Left colon (tissue), 2 donors: ENCODE data around the gene LAS1L. TPM values are rescaled to one million over a fixed set of nuclear protein-coding genes. Genes with fewer than 3 reads are reported as not detected.
"Not testable (repeated sequence)": the region's sequence is repeated elsewhere in the genome, so short reads cannot be mapped to it uniquely, and the experiment has no call there.

Experiments
- ATAC-seq: fragments of 200-7000 bp; cut with Tn5 transposase; one replicate; pipeline ENCODE4 v1.9.1; 2020; ENCODE audit warnings: mild to moderate bottlenecking, moderate library complexity
- DNase-seq, 2 donors: peaks; one replicate each; pipeline ENCODE4 v3.0.0-alpha.2; 2020
- intact Hi-C, 2 donors: fragments of 100-400 bp; cut with DNase I in 1 of 2; cut with micrococcal nuclease in 1 of 2; formaldehyde crosslinking; loops; one replicate each; pipeline versions ENCODE4 v1.11.2 to v1.14.0; 2022; cut with DNase I, micrococcal nuclease
- total RNA-seq, 2 donors: library from RNA; stranded (reverse); fragmentation: NEBNext Ultra II Directional; extraction: Animal tissue kit (Norgen Biotek cat#: 25700); gene quantifications; one replicate each; pipeline ENCODE4 v1.2.1, GENCODE V29; 2021
- donor health status: DM: no; HTN: no; CAD: no.
- donor health status: DM: yes; HTN: yes; CAD: no.

The LAS1L gene
- total RNA-seq, 2 donors from 2014 or later, result 13.8 to 17.3 TPM

DNA sequence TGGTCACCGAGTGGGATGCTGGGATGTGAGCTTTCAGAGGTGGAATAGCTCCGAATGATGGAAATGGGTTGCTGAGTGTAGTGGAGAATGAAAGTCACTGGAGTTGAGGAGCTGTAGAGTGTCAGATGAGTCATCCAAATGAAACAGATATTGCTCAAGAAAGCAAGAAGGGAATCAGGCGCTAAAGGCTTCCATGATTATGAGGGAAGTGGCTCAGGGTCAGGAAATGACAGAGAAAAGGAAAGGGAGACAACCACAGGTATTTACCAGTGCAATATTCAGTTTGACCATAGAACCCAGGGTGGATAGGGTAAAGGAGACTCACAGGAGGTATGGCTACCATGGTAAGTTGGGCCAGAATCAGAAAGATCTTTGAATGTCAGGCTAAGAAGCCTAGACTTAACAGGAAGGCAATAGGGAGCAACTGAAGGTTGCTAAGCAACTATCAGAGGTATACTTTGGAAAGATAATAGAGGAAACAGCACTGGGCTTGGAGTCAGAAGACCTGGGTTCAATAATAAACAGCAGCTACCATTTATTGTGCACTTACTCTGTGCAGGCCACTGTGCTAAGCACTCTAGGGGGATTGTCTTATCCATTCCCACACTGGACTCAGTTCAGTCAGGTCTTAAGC lies 11.7 kb downstream of the LAS1L start:
- ATAC-seq (no peak), DNase-seq (no peak)
- intact Hi-C loops, result no loop called here

DNA sequence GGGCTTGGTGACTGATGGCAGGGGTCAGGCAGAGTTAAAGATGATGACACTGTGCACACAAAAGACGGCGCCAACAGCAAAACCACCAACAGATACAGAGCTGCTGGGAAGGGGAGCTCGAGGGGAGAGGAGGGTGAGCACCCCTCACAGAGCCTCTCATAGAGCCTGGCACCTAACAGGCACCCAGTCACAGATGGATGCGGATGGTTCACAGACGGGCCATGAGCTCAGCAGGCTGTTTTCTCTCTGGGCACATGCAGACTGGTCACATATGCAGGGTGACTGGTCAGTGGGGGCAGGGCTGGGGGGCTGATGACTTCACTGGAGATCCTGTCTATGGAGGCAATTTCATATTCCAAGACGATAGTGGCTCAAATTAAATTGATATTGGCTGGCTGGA lies 15.1 kb downstream of the LAS1L start:
- intact Hi-C loops, DNase-seq, ATAC-seq: not testable (repeated sequence)

DNA sequence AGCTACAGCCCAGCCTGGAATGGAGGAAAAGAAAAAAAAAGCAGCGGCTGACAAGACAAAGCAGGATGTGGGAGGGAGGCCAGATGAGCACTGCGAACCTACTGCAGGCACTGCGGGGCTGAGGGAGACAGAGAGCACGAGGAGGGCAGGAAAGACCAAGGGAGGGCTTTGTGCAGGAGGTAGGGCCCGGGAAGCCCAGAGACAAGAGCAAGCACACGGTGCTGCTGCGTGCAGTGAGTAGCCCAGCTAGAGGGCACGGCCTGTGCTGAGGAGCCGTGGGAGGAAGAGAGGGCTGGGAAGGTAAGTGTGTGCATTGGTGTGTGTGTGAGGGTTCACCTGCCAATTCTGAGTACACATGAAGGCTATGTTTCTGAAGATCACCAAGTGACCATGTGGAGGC lies 15.6 kb downstream of the LAS1L start:
- DNase-seq, ATAC-seq, intact Hi-C loops: not testable (repeated sequence)

DNA sequence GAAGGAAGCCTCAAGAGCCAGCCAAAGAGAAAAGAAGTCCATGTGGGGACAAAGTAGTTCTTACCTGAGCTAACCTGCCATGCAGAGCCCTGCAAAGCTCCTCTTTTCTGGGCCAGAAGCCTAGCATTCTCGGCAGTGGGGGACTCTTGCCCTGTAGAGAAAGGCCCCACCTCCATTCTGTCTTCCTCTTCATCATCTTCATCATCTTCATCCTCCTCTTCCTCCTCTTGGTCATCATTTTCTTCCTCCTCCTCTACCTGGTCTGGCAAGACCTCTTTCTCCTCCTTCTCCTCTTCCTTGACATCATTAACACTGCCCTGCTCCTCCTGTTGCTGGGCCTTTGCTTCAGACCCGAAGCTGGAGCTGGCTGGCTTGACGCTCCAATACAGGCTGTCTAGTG lies 16.7 kb downstream of the LAS1L start:
- no peak for ATAC-seq
- intact Hi-C loops, result no loop called here

DNA sequence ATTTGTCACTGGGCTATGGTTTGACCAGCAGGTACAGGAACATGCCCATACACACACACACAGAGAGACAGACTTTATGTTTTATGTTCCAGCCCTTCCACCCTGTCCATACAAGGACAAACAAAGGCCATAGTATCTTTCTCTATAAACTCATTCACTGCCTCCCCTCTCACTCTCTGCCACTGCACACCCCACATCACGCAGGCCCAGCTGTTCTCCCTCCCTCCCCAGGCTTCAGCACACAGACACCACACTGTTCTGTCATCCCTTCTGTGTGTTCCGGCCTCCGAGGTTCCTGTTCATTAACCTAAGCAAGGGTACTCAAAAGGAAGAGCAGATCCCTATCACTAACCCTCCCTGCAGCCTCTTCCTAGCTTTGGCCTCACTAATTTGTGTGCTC lies 17.8 kb downstream of the LAS1L start:
- ATAC-seq (no peak), DNase-seq (no peak)
- intact Hi-C loops, result no loop called here

More for the DNA sequence above, 16.7 kb downstream of the LAS1L start:
- no peak for DNase-seq

DNA sequence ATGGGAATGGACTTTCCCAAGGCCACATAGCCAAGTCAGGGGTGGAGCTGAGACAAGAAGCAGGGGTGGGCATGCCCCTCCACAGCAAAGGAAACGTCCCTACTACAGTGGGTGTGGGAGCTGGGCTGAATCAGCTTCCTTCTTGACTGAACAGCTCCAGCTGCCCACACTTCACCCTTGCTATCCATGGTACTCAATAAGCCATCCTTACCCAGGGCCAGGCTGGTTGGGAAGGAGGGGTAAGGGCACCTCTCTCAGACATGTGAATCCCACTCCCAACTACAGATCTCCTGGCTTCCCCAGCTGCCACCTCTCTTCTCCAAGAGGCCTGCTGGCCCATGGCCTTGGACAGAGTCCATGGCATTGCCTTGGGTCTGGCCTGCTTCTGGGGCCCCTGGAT lies 21.0 kb downstream of the LAS1L start:
- intact Hi-C loops, result no loop called here
- no peak for DNase-seq
- no peak for ATAC-seq

DNA sequence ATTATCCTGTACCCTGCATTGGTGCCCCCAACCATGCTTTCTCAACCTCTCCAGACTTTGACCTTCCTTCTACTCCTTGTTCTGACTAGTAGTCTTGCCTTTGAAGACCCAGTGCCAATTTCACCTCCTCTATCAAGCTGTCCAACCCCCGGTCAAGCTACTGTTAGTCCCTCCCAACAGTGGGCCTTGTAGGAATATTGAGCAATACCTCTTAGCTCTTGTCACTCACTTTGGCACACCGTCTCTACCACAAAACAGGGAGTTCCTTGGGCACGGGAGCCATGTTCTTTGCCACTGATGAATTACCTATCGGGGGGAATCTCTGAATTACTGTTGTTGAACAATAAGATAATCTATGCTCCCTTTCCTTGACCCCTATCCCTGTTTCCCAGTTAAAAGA lies 25.2 kb downstream of the LAS1L start:
- DNase-seq (no peak), ATAC-seq (no peak)
- intact Hi-C loops, result no loop called here

DNA sequence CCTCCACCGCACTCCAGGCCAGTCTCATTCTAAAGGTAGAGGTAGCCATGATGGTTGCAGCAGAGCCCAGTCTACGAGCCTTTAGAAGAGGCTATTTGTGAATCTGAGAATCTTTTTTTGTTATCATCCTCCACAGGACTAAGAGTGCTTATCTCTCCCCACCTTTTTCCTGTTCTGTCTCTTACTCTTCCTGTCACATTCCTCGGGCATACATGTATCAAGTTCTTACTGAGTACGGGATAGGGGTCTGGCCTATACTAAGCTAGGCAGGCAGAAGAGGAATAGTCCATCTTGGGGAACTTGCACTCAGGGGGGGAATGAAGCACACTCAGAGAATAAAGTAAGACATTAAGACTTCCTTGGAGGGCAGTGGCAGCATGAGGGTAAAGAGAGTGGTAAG lies 25.7 kb downstream of the LAS1L start:
- DNase-seq (no peak), ATAC-seq (no peak)
- intact Hi-C loops, result no loop called here

DNA sequence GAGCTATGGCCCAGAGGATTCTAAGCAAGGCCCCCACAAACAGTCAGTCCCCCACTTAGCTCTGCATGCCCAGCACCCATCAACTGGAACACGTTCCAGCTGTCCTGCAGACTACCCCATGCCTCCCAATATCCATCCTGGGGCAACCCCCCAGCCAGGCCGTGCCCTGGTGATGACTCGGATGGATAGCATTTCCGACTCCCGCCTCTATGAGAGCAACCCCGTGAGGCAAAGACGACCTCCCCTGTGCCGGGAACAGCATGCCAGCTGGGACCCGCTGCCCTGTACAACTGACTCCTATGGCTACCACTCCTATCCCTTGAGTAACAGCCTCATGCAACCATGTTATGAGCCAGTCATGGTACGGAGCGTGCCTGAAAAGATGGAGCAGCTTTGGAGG lies 32.0 kb downstream of the LAS1L start:
- no peak for DNase-seq
- intact Hi-C loops, result no loop called here
- no peak for ATAC-seq

DNA sequence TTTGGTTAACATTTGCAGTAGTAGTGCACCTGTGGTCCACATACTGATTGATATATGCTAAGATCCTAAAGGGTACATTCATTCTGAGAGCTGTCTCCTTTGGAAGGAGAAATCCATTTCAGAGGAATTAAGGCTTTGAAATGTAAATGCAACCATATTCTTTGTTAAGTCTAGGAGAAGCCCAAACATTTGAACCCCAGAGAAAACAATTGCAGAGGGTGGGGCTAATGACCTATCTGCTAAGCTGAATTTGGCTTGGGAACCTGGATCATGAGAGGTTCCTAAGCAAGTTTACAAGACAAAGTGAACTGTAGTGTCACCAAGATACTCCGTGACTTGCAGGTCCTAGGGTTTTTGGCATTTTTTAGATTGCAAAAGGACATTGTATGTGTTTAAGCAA lies 41.2 kb downstream of the LAS1L start:
- intact Hi-C loops, result no loop called here
- ATAC-seq (no peak), DNase-seq (no peak)

DNA sequence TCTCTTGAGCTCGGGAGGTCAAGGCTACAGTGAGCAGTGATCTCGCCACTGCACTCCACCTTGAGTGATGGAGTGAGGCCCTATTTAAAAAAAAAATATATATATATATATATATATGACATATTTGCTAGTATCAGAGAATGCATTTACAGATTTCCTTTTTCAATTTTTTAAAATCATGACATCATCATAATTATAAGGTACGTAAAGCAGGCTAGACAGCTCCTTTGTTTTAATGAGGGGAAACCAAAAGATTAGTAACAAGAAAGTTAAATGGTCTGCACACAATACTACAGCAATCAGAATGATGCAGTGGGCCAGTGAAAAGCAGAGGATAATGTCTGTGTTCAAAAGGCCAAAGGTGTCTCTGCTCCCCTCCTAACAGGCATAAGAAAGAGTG lies 43.0 kb downstream of the LAS1L start:
- DNase-seq, result no peak
- no peak for ATAC-seq
- intact Hi-C loops, result no loop called here

DNA sequence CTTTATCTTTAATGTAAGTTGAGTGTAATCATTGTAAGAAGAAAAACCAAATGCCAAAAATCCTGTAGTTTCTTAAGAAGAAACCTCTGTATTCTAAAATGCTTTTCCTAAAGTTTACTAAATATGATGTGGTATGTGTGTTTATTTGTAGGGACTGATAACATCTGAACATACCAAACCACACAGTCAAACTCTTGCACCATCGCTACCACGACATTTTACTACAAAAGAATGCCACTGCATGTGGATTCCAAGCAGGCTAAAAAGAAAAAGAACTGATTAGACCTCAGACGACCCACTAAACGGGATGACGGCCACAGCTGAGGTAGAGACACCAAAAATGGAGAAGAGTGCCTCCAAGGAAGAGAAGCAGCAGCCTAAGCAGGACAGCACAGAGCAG lies 46.1 kb downstream of the LAS1L start:
- intact Hi-C loops, result no loop called here
- DNase-seq (no peak), ATAC-seq (no peak)

DNA sequence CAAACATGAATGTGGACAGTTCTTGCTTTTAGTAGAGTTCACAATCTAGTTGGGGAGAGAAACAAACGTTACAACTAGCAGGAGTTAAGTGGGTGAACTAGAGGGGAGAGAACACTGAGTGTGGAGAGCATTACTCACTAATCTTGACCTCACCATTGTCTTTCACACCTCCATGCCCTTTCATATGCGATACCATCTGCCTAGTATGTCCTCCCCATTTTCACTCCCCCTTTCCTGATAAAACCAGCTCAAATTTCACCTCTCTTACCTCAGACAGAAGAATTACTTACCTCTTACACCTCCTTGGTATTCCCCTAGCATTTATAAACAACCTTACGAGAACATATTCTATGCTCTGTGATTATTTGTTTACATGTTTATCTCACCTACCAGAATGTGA lies 53.6 kb downstream of the LAS1L start:
- intact Hi-C loops, result no loop called here
- ATAC-seq, result no peak
- DNase-seq, result no peak

DNA sequence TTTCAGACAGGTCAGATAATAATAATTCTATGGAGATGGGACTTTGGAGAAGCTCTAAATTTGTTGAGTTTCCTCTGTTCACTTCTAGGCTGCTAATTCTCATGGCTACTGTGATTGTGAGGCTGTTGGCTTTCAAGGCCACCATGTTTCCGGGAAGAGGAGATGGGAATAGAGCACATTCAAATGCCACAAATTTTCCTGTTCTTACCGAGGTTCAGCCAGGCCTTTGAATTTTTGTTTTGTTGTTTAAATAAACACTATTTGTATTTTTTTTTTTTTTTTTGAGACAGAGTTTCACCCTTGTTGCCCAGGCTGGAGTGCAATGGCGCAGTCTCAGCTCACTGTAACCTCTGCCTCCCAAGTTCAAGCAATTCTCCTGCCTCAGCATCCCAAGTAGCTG lies 55.5 kb downstream of the LAS1L start:
- intact Hi-C loops, ATAC-seq, DNase-seq: not testable (repeated sequence)

DNA sequence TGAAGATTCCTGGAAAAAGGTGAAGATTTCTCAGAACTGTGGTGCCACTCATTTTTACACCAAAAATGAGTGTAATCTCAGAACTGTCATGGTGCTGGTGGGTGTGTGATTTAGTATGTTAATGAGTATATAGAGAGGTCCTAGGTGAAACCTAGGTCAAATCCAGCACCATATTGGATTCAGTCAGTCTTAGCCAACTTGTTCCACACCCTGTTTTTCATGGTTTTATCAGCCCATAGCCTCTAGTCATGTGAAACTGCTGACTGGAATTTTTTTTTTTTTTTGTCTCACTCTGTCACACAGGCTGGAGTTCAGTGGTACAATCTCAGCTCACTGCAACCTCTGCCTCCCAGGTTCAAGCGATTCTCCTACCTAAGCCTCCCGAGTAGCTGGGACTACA lies 58.0 kb downstream of the LAS1L start:
- no peak for ATAC-seq
- intact Hi-C loops, result no loop called here
- no peak for DNase-seq

DNA sequence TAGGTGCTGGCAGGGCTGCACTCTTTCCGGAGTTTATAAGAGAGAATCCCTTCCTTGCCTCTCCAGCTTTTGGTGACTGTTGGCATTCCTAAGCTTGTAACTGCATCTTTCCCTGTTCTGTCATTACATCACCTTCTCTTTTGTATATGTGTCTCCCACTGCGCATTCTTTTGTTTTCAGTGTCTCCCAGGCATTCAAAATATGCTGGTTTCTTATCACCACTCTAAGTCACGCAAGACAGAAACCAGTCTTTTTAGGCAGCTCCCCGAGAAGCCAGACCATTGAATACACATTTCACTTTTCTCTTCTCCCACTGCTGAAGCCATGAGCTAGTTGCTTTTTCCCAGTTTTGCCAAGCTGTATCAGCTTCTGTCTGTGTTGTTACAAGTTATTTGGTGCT lies 71.0 kb downstream of the LAS1L start:
- ATAC-seq (no peak), DNase-seq (no peak)
- intact Hi-C loops, result no loop called here

Other genes with a start within 250 kb of the LAS1L start
- 10 to 100 TPM; 24.8 to 52.8 TPM for gene MSN, start 132.9 kb upstream of the LAS1L start, total RNA-seq